Activated T-cell treated with anti-CD3 and anti-CD28 coated beads, Interleukin-2, amount 50 U/mL, for 1 hour (primary cell): ENCODE results near the gene PCDH9.

Experiments used
- DNase-seq: peaks from one replicate; pipeline ENCODE4 v3.0.0-alpha.2; 2020

The PCDH9 gene

DNA sequence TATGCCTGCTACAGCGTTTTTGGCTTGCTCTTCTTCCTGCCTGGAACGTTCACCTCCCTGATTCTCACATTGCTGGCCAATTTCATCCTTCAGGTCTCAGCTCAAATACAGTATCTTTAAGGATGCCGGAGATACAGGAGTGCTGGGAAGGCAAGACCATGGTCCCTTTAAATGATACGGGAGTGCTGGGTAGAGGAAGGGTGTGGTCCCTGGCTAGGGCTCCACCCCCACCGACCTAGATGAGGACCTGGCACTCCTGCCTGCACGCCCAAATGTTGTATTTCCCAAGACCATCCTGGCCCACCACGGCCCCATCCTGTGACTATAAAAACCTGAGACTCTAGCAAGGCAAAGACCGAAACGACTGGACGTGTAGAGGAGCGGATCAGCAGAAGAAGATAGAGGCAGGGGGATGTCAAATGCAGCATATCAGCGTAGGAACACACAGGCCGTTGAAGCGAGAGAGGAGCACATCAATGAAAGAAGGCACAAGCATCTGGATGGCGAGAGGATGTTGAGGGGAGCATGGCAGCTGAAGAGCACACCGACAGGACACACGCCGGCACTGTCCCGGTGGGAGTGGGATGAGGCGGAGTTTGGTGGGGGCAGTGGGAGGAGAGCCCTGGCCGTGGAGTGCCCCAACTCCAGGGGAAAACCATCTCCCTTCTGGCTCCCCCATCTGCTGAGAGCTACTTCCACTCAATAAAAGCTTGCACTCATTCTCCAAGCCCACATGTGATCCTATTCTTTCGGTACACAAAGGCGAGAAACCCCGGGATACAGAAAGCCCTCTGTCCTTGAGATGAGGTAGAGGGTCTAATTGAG, 74.0 kb downstream of the PCDH9 start:
- DNase-seq = no peak

DNA sequence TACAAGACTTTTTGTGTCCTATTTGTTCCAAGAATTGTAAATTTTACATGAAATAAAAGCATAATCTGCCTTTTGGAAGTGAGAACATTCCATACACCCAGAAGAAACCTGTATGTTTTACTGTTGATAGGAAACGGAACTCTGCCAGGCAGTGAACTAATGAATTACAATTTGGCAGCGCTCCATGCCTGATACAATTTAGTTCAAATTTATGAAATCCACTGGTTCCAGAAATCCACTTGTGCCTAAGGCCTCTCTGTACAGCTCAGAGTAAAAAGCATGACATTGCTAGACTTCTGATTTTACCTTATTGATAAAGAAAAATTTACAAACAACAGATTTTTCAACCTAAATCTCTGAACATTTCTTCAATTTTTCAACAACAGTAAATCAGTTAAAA, 78.1 kb downstream of the PCDH9 start:
- no peak for DNase-seq

DNA sequence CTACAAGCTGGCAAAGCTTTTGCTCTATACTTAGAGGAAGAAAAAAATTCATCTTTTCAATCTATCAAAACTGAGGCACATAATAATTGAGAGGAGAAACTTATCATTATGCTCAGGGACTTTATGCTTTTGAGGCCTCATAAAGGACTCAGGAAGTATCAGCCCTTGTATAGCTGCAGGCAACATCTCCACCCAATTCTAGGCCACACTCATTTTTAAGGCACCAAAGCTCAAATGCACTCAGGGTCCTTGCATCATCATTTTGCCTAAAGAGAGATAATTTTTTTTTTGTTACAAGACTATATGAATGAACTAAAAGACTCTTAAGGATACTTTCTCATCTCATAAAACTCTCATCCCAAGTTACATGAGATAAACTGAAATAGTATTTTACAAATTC, 78.5 kb downstream of the PCDH9 start:
- DNase-seq = no peak

DNA sequence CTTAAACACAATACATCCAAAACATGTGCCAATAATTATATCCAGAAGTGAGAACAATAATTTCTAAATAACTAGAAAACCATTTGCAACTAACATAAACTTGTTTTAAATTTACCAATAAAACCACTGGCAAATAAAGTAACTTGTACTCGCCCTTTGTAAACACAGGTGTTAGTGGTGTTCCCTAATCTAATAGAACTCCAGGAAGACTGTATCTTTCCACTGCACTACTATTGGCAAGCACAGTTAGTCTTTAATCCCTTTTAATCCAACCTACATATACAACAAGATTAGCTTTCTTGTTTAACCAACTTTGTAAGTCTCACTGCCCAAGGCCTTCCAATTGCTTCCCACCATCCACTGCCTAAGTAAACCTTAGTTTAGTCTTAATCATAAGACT, 79.5 kb downstream of the PCDH9 start:
- DNase-seq = no peak

DNA sequence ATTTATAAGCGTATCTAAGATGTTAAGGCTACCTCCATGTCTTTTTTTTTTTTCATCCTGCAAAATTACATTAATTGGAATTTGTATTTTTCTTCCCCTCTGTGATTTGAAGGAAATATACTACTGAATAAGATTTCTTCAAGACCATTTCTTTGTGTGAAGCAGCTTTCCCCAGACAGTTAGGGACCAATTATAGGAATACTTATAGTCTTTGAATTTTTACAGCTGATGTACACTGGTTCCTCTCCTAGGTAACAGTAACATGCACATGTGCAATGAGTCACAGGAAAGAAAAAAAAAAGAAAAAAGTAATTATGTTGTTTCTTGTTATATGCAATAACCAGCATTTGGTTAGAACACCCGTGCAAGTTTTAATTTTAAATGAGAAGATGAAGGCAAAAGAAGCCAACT, 82.0 kb downstream of the PCDH9 start:
- DNase-seq = no peak

DNA sequence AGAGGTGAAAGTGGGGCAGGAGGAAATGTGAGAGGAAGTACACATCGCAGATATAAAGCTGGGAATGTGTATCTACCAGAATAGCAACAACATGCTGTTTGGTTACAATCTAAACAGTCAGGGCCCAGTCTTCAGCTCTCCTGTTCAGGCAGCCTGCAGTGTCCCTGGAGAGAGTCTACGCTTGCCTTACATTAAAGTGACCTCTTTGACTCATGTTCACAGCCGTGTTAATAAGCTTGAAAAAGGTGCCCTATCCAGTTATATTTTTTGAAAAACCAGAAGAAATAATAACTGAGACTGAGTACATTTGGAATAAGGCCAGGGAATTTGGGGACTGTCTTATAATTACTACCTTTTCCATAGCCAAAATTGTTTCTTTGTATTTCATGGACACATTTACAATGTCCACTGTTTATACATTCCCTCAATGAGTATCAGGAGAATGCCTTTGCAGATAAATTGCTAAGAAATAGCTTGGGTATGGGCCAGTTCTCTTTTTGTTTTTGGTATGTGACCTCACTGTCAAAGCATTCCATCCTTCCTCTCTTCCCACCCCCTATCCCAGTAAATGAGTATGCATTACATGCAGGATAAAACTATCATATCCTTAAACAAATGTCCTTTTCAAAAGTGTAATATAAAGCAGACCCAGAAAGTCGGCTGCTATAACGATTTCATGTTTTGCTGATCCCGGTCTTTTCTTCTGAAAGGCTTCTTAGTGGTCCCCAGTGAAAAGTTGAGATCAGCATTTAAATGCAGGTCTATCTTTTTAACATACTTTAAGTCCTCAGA, 82.6 kb downstream of the PCDH9 start:
- DNase-seq = no peak

DNA sequence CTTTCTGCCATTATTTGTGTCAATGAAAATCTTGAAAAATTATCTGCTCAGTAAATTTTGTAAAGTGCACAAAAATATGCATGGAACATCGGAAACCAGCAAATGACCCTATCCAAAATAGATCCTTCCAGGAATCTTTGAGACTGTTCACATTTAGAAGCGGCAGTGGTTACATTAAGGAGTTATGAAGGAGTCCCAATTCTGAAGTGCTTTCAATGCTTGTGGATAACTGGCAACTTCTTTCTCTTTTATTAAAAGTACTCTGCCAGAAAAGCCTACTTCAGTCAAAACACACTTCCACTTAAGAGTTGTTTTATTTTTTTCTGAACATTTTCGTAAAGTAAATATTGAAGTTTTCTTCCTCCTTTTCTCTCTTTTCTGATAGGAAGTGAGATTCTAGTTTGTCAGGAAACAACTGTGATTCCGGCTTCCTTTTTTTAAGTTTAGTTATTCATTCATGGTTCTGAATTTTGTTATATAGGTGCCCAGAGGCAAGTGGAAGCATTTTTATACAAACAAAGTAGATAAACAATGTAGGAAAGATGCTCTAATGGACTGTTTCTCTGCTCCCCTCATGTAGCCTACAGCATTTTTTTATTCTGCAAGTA, 83.5 kb downstream of the PCDH9 start:
- DNase-seq = no peak

DNA sequence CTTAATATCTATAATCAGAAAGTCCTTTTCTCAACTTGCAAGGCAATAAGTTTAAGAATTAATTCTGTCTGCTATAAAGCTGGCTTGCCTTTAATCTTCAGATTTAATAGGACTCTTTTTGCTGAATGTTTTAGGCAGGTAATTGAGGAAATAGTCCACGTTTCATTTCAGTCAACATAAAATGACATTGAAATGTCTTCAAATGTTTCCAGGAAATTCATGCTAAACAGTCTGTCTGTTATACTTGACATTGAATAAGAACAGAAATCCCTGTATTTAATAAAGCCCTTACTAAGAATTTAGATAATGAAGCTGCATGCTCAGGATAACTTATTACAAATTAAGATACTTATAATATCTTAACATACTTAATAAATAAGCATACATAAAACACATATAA, 84.2 kb downstream of the PCDH9 start:
- no peak for DNase-seq

DNA sequence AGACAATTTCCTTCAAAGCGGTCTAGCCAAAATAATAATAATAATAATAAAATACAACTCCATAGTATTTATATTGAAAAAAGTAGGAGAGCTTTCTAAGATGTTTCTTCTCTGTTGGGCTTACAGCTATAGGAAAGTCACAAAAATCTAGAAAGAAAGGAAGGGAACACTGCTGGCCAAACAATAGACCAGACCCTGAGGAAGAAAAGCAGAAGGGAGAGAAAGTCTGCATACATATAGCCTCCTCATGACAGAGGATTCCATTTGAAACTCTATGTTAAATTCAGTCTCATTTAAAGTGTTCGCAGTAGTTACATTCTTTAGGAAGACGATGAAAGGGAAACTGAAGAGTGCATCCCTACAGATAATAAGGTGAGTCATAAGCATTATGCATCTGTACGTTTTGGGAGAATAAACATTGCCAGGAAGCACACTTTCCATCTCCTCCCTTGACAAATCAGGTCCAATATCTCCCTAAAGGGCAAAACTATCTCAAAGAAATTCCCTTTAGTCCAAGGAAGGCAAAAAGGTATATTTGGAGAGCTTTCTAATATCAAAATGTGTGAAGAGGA, 86.5 kb downstream of the PCDH9 start:
- DNase-seq = no peak

DNA sequence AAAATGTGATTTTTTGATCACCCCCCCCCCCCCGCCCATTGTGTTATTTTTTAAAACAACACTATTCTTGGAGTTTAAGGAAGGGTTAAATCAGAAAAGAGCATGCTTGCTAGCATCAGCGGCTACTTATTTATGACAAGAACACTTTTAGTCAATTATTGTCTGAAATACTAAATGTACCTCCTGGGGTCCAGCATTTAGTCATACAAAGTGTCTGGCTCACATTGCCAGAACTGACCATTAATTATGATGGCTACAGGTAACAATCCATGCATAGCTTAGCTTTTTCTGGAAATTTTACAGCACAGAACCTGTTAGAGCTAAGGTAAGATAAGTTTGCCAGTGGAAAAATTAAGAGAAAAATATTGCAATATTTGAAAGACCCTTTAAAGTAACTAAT, 90.1 kb downstream of the PCDH9 start:
- DNase-seq = no peak

DNA sequence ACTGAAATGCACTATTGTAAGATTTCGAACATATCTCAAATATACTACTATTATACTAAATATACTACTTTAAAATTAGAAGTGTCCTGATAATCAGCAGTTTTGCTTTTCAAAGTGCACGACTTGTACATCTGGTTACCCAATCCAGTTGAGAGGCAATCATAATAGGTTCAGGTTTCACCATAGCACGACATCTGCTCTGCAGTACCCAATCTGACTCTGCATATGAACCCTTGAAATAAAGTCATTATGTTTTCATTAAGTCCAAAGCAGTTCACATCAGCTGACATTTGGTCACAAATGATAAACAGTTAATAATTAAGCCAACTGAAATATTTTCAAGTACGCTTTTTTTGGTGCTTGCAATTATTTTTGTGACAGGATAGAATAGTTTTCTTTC, 90.6 kb downstream of the PCDH9 start:
- DNase-seq = no peak

DNA sequence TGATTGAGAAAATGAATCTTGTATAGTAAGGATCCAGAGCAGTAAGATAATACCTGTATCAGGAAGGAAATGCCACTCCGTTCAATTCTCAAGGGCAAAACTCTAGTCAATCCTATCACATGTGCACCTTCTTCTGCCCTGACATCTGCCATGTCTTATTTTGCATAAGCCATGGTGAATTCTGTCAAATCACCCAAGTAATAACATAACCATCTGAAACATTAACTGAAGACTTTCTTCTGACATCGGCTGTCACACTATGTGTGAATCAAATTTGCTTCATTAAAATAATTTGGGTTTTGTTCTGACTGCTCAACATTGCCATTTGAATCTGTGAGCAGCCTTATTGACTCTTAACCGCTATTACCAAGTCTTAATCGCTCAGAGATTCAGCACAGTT, 91.2 kb downstream of the PCDH9 start:
- no peak for DNase-seq

DNA sequence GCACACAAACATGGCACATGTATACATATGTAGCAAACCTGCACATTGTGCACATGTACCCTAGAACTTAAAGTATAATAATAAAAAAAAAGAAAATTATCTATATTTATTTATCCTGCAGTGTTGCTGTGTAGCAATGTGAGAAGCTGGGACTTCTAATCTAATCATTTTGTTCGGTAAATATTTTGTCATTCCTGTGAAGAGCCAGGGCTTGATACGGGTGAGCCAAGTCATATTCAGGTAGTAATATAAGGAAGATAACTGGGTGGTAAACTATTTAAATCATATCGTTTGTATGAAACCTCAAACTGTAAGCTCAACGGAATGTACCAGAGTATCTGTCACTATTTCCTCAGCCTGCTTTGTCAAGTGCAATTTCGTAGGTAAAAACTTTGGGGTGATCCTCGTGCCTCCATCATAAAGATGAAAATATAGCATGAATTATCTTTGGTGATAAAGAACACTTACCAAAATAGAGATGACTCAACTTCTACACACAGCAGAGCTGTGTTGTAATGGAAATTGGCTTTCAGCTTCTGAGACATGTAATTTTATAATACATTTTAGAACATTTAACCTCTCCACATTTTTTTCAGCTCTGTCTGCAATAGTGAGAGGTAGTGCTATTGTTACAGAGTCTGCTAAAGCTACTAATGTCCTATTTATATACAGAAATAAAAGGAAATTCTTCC, 92.9 kb downstream of the PCDH9 start:
- DNase-seq = no peak

DNA sequence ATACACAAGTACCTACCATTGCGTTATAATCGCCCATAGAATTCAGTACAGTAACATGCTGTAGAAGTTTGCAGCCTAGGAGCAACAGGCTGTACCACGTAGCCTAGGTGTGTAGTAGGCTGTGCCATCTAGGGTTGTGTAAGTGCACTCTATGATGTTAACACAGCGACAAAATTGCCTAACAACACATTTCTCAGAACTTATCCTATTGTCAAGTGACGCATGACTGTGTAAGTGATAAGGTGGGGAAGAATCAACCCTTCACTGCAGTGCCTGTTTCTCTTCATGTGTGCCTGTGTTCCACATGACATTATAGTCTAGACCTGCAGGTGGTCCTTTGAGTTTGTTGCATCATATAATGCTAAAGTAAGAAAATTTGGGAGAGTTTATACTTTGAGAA, 94.0 kb downstream of the PCDH9 start:
- DNase-seq = no peak

DNA sequence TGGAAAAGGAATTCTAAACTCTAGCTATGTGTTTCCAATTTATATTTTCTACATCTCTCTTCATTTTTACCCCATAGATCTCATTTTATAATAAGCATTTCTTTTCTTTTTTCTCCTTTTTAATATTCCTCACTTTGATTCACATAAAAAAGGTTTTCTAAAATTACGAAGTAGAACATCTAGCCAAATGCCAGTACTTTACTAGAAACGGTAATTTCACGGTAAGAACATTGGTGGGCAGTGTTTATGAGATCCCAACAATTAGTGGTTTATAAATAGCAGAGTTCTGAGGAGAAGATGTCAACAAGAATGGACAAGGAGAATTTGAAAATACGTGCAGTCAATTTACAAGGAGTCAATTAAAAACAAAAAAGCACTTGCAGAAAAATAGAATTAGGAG, 94.8 kb downstream of the PCDH9 start:
- DNase-seq = no peak

DNA sequence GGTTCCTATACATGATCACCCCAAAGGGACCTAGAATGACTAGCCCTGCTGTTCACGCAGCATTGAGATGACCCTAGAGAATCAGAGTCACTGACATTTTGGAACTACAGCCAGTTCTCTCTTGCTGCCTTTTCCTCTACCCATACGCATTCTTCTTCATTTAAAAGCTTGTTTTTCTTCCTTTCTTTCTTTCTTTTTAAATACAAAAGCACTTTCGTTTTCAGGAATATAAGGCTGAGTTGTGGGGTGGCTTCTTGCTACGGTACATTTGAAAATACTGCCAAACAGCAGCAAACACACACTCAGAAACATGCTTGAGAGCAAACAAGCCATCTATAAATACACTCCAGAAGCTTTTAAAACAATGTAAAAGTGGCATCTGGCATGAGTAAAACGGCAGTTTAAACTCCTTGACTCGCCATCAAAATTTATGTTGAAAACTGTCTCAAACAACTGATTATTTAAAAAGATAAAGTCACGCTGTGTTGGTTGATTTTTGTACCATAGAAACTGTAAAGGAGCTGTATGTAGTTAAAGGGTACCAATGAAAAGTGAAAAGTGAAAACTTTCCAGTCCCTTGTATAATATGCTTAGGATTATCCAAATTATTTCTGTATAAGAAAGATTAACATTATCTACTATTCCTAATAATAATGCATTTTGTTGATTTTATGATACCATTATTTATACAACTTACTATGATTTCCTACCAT, 95.6 kb downstream of the PCDH9 start:
- DNase-seq = no peak

DNA sequence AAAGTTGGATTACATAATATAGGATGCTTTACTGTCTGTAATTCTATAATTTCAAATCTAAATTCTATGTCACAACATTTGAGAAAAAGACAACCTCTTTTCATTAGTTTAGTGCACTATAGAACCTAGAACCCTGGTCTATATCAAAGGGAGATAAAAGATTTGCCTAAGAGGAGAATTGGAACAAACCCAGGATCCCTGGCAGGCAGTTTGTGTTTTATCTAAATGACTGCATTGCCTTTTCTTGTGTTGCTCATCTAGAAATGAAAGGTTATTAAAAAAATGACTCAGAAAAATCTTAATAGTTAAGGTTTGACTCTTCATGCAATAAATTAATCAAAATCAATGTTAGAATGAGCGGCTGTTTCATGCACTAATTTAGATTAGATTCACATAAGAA, 96.7 kb downstream of the PCDH9 start:
- DNase-seq = no peak

DNA sequence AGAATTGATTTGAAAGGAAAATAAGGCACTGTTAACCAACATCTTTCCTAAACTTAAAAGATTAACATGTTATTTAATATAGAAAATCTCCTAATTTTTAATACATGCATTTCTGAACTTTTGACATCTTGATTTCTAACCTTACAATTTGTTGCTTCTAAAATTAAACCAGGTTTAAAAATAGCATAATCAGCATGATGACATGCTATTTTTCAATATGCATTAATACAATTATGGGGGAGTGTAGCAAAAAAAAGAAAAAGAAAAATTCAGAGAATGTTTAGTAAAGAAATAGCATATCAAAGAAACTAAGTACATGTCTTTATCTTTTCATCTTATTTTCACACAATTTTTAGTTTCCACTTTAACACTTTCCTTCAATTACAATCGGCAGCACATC, 98.7 kb downstream of the PCDH9 start:
- DNase-seq = no peak

DNA sequence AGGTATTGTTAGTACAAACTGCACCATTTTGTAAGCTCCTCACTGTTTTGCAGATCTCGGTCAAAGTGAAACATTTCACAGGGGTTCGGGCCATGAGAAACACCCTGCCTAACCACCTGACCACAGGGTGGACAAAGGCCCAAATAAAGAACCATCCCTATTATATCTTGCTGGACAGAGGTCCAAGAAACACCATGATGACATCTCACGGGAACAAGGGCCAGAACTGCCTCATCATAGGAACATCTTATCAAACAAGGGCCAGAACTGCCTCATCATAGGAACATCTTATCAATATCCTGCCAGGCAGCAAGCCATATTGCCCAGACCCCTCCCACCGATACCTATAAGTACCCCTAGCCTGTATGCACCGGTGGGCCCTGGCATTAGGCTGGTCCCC, 99.7 kb downstream of the PCDH9 start:
- no peak for DNase-seq

DNA sequence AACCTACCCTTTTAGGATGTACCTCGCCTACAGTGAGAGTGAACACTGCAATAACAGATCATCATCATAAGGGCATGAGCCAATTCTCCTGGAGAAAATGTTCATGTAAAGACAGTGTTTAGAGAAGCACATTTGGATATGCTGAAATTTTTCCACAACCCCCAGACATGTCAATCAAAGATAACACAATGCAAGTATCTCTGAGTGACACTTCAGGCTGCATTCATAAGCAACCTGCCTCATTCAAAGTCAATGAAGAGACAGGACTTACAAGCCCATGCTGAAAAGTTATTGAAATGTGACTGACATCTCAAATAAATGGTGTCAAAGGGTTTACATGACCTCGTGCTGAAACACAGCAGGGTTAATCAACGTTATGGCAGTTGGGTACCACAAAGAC, 102.0 kb downstream of the PCDH9 start:
- DNase-seq = no peak

DNA sequence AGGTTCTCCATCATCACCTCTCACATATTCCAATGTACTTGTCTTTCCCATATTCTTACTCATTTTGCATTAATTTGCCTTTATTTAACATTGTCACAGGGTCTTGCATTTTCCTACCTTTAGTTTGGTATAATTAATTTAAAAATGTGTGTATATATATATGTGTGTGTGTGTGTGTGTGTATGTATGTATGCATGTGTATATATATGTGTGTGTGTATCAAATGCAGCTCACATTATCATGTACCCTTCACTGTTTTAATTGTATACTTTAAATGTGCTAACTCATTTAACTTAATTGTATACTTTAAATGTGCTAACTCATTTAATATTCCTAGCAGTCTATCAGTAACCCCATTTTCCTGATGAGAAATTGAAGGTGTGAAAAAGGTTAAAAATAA, 104.5 kb downstream of the PCDH9 start:
- DNase-seq = no peak

DNA sequence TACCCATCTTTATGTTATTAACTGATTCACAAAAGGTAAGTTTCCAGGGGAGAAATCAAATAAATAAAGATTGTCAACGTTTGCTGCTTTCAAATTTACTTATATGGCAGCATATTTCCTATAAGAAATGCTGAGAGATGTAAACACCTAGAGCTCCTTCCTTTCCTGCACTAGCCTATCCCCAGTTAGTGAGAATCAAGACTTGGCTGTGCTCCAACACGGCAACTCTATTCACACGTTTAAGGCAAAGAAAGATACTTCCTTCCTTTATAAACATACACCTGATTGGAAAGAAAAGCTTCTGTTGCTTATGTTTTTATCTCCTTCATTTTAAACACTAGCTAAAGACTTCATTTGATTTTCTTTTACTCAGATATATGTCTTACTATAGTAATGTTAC, 107.0 kb downstream of the PCDH9 start:
- DNase-seq = no peak
